ENCODE data around the gene KIFC1. TPM values are rescaled to one million over a fixed set of nuclear protein-coding genes. Genes with fewer than 3 reads are reported as not detected.

The KIFC1 gene
- total and polyA plus RNA-seq, 2 of the 4 experiments (the other 2 are of a cell fraction), result 33.9 to 40.6 TPM

DNA sequence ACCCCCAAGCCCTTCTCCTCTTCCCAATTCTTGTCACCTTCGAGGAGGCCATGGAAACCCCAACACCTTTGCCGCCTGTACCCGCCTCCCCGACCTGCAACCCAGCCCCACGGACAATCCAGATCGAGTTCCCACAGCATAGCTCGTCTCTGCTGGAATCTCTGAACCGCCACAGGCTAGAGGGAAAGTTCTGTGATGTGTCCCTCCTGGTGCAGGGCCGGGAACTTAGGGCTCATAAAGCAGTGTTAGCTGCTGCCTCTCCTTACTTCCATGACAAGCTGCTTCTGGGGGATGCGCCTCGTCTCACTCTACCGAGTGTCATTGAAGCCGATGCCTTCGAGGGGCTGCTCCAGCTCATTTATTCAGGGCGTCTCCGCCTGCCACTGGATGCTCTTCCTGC lies 63.4 kb downstream of the KIFC1 start:
- no peak overlapping the region for H2BK20ac ChIP-seq (ENCODE audit: low read depth, low read length)
- no peaks in the 10 kb centered on the region for H4K20me1 ChIP-seq (ENCODE audit: insufficient read depth, low read length)
- H4K8ac ChIP-seq (ENCODE audit: low read depth in 2 of 2, low read length in 2 of 2), result peak overlapping the region in 1 of 2 experiments; percentile 24; a peak in 2 of 4 replicates
- DNase-seq (no peak), ATAC-seq (ENCODE audit: low read depth) (no peak)
- H2AK9ac ChIP-seq (replicated peaks; ENCODE audit: low read depth, low read length, poor library complexity), result peak overlapping the region; percentile 97
- H2BK120ac ChIP-seq (ENCODE audit: low read depth, low read length), result no peak overlapping the region
- H3K9ac ChIP-seq (ENCODE audit: low read depth, low read length), result peak overlapping the region; percentile 75
- BruUV-seq (replicated peaks), result no TSS peak
- no peak overlapping the region for H2AK5ac ChIP-seq (ENCODE audit: low read depth, low read length)
- no peak overlapping the region for H3K56ac ChIP-seq (ENCODE audit: extremely low read depth, insufficient read depth, low read length)
- H3K27ac ChIP-seq (ENCODE audit: insufficient read depth, low read length), result no peak overlapping the region; the same call in 1 of the 2 replicates
- H4K5ac ChIP-seq (ENCODE audit: low read depth, low read length), result no peak overlapping the region
- peak overlapping the region; percentile 73 for H3K4me3 ChIP-seq (ENCODE audit: insufficient read depth, low read depth, low read length)
- intact Hi-C loops (cut with micrococcal nuclease), result loop anchor here (10.0 kb wide), 1 partner anchor 220 kb away; no protein-coding TSS in a partner anchor
- no peak overlapping the region; the same call in 1 of the 2 replicates for H3K14ac ChIP-seq (replicated peaks; ENCODE audit: low read depth, low read length)
- dilution Hi-C loops (cut with HindIII; ENCODE audit: low sequenced_read_pairs, unreplicated experiment), result no loop called here
- H3K4me1 ChIP-seq (ENCODE audit: control insufficient read depth, insufficient read depth, low read length), result peaks cover 4% of the 10 kb centered on the region
- H3K4ac ChIP-seq (ENCODE audit: low read depth, low read length), result peak overlapping the region; percentile 71; the same call in 1 of the 2 replicates
- in situ Hi-C loops (cut with MboI; ENCODE audit: low sequenced_read_pairs), result loop anchor here (10.0 kb wide), 1 partner anchor 250 kb away; no protein-coding TSS in a partner anchor
- TF ChIP-seq BHLHE40 (IDR thresholded peaks at IDR 0.05; ENCODE audit: low read depth, low read length) (no peak), RCOR1 (IDR thresholded peaks at IDR 0.05; ENCODE audit: insufficient replicate concordance, low read length) (no peak), NFE2L2 (IDR thresholded peaks at IDR 0.05; ENCODE audit: low read depth, low read length) (no peak)
- TF ChIP-seq, protein P1, sequence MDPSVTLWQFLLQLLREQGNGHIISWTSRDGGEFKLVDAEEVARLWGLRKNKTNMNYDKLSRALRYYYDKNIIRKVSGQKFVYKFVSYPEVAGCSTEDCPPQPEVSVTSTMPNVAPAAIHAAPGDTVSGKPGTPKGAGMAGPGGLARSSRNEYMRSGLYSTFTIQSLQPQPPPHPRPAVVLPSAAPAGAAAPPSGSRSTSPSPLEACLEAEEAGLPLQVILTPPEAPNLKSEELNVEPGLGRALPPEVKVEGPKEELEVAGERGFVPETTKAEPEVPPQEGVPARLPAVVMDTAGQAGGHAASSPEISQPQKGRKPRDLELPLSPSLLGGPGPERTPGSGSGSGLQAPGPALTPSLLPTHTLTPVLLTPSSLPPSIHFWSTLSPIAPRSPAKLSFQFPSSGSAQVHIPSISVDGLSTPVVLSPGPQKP (IDR thresholded peaks at IDR 0.05; ENCODE audit: borderline replicate concordance, low read depth, low read length), result no peak
- TF ChIP-seq, protein P2, sequence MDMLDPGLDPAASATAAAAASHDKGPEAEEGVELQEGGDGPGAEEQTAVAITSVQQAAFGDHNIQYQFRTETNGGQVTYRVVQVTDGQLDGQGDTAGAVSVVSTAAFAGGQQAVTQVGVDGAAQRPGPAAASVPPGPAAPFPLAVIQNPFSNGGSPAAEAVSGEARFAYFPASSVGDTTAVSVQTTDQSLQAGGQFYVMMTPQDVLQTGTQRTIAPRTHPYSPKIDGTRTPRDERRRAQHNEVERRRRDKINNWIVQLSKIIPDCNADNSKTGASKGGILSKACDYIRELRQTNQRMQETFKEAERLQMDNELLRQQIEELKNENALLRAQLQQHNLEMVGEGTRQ (IDR thresholded peaks at IDR 0.05; ENCODE audit: low read depth, low read length), result no peak
- peaks cover 10% of the 10 kb centered on the region; the same call in 1 of the 2 replicates for H3K36me3 ChIP-seq (ENCODE audit: control insufficient read depth, insufficient read depth, low read length)
- H4K91ac ChIP-seq (ENCODE audit: insufficient read depth, low read depth, low read length), result no peak overlapping the region
- H3K9me1 ChIP-seq (ENCODE audit: insufficient read depth, low read length), result peaks cover 3% of the 10 kb centered on the region; the same call in 1 of the 2 replicates
- no peak overlapping the region for H2BK15ac ChIP-seq (ENCODE audit: low read depth, low read length)
- H2AFZ ChIP-seq (replicated peaks; ENCODE audit: low read length, poor library complexity), result peak overlapping the region; percentile 96
- no peaks in the 10 kb centered on the region for H3K27me3 ChIP-seq (ENCODE audit: control insufficient read depth, insufficient read depth, low read length)
- H3K79me1 ChIP-seq (ENCODE audit: low read depth in 1 of 2, low read length in 2 of 2), result peaks cover 26 to 40% of the 10 kb centered on the region in 2 experiments; a peak in 3 of 4 replicates
- CTCF ChIA-PET, result no interaction called here
- H3K18ac ChIP-seq (ENCODE audit: low read depth, low read length), result no peak overlapping the region
- H3K23ac ChIP-seq (ENCODE audit: low read depth, low read length), result peak overlapping the region; percentile 78; the same call in 1 of the 2 replicates
- WGBS, 2 experiments (ENCODE audit: extremely low coverage in 2 of 2, insufficient read length in 1 of 2), result 43% methylated on average over 6 of the region's 16 CpGs; no CpG with 5 or more reads in 1 of the 2 experiments
- H2BK5ac ChIP-seq (ENCODE audit: low read depth, low read length, poor library complexity, severe bottlenecking), result no peak overlapping the region
- POLR2A ChIA-PET (ENCODE audit: unreplicated experiment), result no interaction called here
- H3K9me3 ChIP-seq (ENCODE audit: control insufficient read depth, insufficient read depth, low read length), result no peaks in the 10 kb centered on the region
- peak overlapping the region; percentile 94 for H3K4me2 ChIP-seq (ENCODE audit: low read depth, low read length)
